DOHH2 (cell line): ENCODE data around the gene EXOC3.

Experiments used
- H3F3A ChIP-seq: fragments of 200-600 bp; sonication (generic), shearing (Covaris generic); 2 replicates; pipeline ENCODE4 v1.6.0; 2016; ENCODE audit warnings: antibody characterized with exemption, mild to moderate bottlenecking; ENCODE audit not compliant: control insufficient read depth, insufficient read depth
- H3K27ac ChIP-seq: fragments of 200-600 bp; sonication (generic); 2 replicates; pipeline ENCODE4 v1.5.1; 2014; ENCODE audit warnings: low read depth, mild to moderate bottlenecking, low read length, moderate library complexity
- H3K27me3 ChIP-seq: fragments of 200-600 bp; sonication (generic); 2 replicates; pipeline ENCODE4 v1.6.1; 2014; ENCODE audit warnings: mild to moderate bottlenecking, low read length, mixed read lengths; ENCODE audit not compliant: control insufficient read depth
- H3K36me3 ChIP-seq: fragments of 200-600 bp; sonication (generic); 2 replicates; pipeline ENCODE4 v1.6.1; 2014; ENCODE audit warnings: mild to moderate bottlenecking, low read length, moderate library complexity, mixed read lengths; ENCODE audit not compliant: control insufficient read depth
- H3K4me1 ChIP-seq: fragments of 200-600 bp; sonication (generic); 2 replicates; pipeline ENCODE4 v1.6.1; 2014; ENCODE audit warnings: mild to moderate bottlenecking, low read length, mixed read lengths; ENCODE audit not compliant: control insufficient read depth
- H3K4me2 ChIP-seq: fragments of 200-600 bp; sonication (generic); 2 replicates; pipeline ENCODE4 v1.6.0; 2014; ENCODE audit warnings: mild to moderate bottlenecking, low read length, moderate library complexity
- H3K4me3 ChIP-seq: fragments of 200-600 bp; sonication (generic); 2 replicates; pipeline ENCODE4 v1.5.1; 2014; ENCODE audit warnings: mild to moderate bottlenecking, low read length, mixed read lengths
- H3K79me2 ChIP-seq: fragments of 200-600 bp; sonication (generic); 2 replicates; pipeline ENCODE4 v1.6.1; 2014; ENCODE audit warnings: mild to moderate bottlenecking, low read length, mixed read lengths; ENCODE audit not compliant: control insufficient read depth
- H3K9me2 ChIP-seq: fragments of 200-600 bp; sonication (generic); replicated peaks from 2 replicates; pipeline ENCODE4 v1.6.1; 2014; ENCODE audit warnings: mild to moderate bottlenecking, low read length, mixed read lengths; ENCODE audit not compliant: control insufficient read depth
- H3K9me3 ChIP-seq: fragments of 200-600 bp; sonication (generic); 2 replicates; pipeline ENCODE4 v1.6.1; 2014; ENCODE audit warnings: antibody characterized with exemption, low read length, mixed read lengths; ENCODE audit not compliant: control insufficient read depth, insufficient read depth
- H4K20me1 ChIP-seq: fragments of 200-600 bp; sonication (generic); 2 replicates; pipeline ENCODE4 v1.6.0; 2014; ENCODE audit warnings: low read depth, mild to moderate bottlenecking, antibody characterized with exemption, low read length, moderate library complexity; ENCODE audit not compliant: control insufficient read depth, insufficient read depth
- CTCF ChIP-seq: fragments of 200-600 bp; sonication (generic); IDR thresholded peaks from one replicate; pipeline ENCODE4 v1.5.1; 2014; ENCODE audit warnings: antibody characterized with exemption, mild to moderate bottlenecking, low read depth, low read length; ENCODE audit not compliant: poor library complexity, severe bottlenecking
- EZH2phosphoT487 ChIP-seq: fragments of 200-600 bp; sonication (generic); IDR thresholded peaks from 2 replicates; pipeline ENCODE4 v1.6.1; 2017; ENCODE audit warnings: borderline replicate concordance, mild to moderate bottlenecking, antibody characterized with exemption, low read length, moderate library complexity, mixed read lengths

EXOC3 gene

GRCh38 chr5:469752-470483, 26.9 kb downstream of the EXOC3 start:
- peaks cover 25% of the 10 kb centered on the region for H3K4me1 ChIP-seq
- no peaks in the 10 kb centered on the region for H3K9me3 ChIP-seq
- peaks cover 12% of the 10 kb centered on the region for H4K20me1 ChIP-seq
- peak overlapping the region; percentile 93 for H3K4me3 ChIP-seq
- H3K4me2 ChIP-seq, result peak overlapping the region; percentile 97
- no peak overlapping the region for H3K27ac ChIP-seq
- H3K36me3 ChIP-seq, result peaks cover 60% of the 10 kb centered on the region
- peaks cover 51% of the 10 kb centered on the region for H3K79me2 ChIP-seq
- H3K27me3 ChIP-seq, result no peaks in the 10 kb centered on the region
- H3K9me2 ChIP-seq, result no peaks in the 10 kb centered on the region
- H3F3A ChIP-seq, result peaks cover 9% of the 10 kb centered on the region
- TF ChIP-seq CTCF, result no peak
- no peak for TF ChIP-seq EZH2phosphoT487

GRCh38 chr5:470961-471749, 28.2 kb downstream of the EXOC3 start:
- TF ChIP-seq CTCF (no peak), EZH2phosphoT487 (no peak)
- peak overlapping the region; percentile 97 for H3K4me2 ChIP-seq
- peaks cover 61% of the 10 kb centered on the region for H3K79me2 ChIP-seq
- H3K27ac ChIP-seq, result peak overlapping the region; percentile 48
- H4K20me1 ChIP-seq, result peaks cover 15% of the 10 kb centered on the region
- peaks cover 33% of the 10 kb centered on the region for H3K4me1 ChIP-seq
- no peaks in the 10 kb centered on the region for H3K9me2 ChIP-seq
- peaks cover 59% of the 10 kb centered on the region for H3K36me3 ChIP-seq
- H3K27me3 ChIP-seq, result no peaks in the 10 kb centered on the region
- H3F3A ChIP-seq, result peaks cover 9% of the 10 kb centered on the region
- no peaks in the 10 kb centered on the region for H3K9me3 ChIP-seq
- H3K4me3 ChIP-seq, result peak overlapping the region; percentile 93

GRCh38 chr5:471750-472058, 28.7 kb downstream of the EXOC3 start:
- Histone ChIP-seq H3K27me3 (no peaks in the 10 kb centered on the region), H3F3A (peaks cover 9% of the 10 kb centered on the region), H3K9me2 (no peaks in the 10 kb centered on the region), H3K27ac (peak overlapping the region; percentile 74), H3K9me3 (no peaks in the 10 kb centered on the region), H4K20me1 (peaks cover 15% of the 10 kb centered on the region), H3K4me2 (peak overlapping the region; percentile 97), H3K4me1 (peaks cover 33% of the 10 kb centered on the region), H3K4me3 (peak overlapping the region; percentile 93), H3K79me2 (peaks cover 61% of the 10 kb centered on the region), H3K36me3 (peaks cover 60% of the 10 kb centered on the region)
- TF ChIP-seq EZH2phosphoT487, result no peak
- no peak for TF ChIP-seq CTCF
